ENCODE measurements around the gene SCD5. TPM values are rescaled to one million over a fixed set of nuclear protein-coding genes. Genes with fewer than 3 reads are reported as not detected.

Gene SCD5
- total RNA-seq, result 11.6 and 14.2 TPM in 2 replicates

GRCh38 chr4:82798168-82799005 lies at the start of gene SCD5:
Gene SCD5, minus strand, starts transcription at chr4:82798796. Its CDS starts 259 bp downstream, at chr4:82798537.

Other genes starting within 250 kb of the SCD5 start
- under 0.01 and 0.17 TPM in 2 replicates for gene TMEM150C, start 236.8 kb downstream of the SCD5 start, total RNA-seq
- 258 and 292 TPM in 2 replicates for gene SEC31A, start 92.4 kb upstream of the SCD5 start, total RNA-seq
- 5.0 and 6.4 TPM in 2 replicates for gene THAP9, start 101.9 kb upstream of the SCD5 start, total RNA-seq
- gene LIN54, start 212.0 kb upstream of the SCD5 start, total RNA-seq, result 7.6 and 10.1 TPM in 2 replicates
- gene COPS4, start 236.4 kb upstream of the SCD5 start, total RNA-seq, result 65.2 and 80.2 TPM in 2 replicates